A673 (cell line): ENCODE data around the gene UFSP2.

Experiments used
- CTCF ChIP-seq: fragments of 300-800, 200-600 bp; sonication (generic); conservative IDR thresholded peaks from 2 replicates; pipeline ENCODE4 v1.5.1; 2017; ENCODE audit warnings: low read depth, mild to moderate bottlenecking, antibody characterized with exemption, low read length, moderate library complexity, mixed read lengths
- EZH2 ChIP-seq: fragments of 200-600 bp; sonication (generic); IDR thresholded peaks from 2 replicates; pipeline ENCODE4 v1.6.1; 2017; ENCODE audit warnings: borderline replicate concordance, low read depth, mild to moderate bottlenecking, mixed read lengths, antibody characterized with exemption, low read length; ENCODE audit not compliant: poor library complexity, severe bottlenecking

DNA sequence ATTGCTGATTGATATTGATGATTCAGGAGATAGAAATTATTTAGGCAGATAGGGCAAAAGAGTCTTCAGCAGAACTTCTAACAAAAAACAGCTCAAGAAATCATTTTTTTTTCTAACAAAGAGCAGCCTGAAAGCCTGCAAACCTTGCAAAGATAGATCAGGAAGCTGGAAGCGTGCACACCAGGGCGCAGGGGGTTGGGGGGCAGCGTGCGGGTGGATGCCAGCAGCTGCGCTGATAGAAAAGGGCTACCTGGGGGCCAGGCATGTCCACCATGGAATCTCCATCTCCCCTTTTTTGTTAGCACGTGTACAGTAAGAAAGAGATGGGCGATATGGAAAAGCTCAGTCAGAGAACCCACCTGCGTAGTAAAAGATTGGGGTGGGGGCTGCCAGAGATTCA lies 47.5 kb upstream of the UFSP2 start:
- TF ChIP-seq CTCF (no peak), EZH2 (no peak)
